Measurements from ENCODE around the gene OGT.

- TF ChIP-seq CTCF (IDR thresholded peaks at IDR 0.05) (no peak), POLR2A (IDR thresholded peaks at IDR 0.05) (no peak)
Observed at GRCh38 chrX:71547339-71547738, 14.4 kb downstream of the OGT start.
